NCI-H1417 (cell line): ENCODE data around the gene CDK10.
A peak's percentile ranks its signal among the peaks of the same experiment; 100 is the strongest.
"Not testable (repeated sequence)": the region's sequence is repeated elsewhere in the genome, so short reads cannot be mapped to it uniquely, and the experiment has no call there.

ENCODE experiments used
- DNase-seq, 3 experiments: peaks; one replicate each; lab custom pipeline; 2025; lab: John Stamatoyannopoulos, UW

The CDK10 gene

DNA sequence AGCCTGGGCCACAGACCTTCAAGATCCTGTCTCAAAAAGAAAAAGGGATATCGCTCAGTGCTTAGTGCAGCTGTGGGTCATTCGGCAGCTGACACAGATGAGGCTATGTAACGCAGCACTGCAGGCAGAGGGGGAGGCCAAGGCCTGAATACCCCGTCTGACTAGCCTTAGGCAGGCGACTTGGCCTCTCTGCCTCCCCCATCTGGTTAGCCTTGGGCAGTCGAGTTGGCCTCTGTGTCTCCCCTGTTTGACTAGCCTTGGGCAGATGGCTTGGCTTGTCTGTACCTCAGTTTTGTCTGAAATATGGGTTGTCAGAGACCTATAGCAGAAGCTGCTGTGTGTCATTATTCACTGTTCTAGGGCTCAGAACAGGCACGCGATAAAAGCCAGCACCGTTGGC is 18.9 kb upstream of the CDK10 start:
- no peak for DNase-seq

DNA sequence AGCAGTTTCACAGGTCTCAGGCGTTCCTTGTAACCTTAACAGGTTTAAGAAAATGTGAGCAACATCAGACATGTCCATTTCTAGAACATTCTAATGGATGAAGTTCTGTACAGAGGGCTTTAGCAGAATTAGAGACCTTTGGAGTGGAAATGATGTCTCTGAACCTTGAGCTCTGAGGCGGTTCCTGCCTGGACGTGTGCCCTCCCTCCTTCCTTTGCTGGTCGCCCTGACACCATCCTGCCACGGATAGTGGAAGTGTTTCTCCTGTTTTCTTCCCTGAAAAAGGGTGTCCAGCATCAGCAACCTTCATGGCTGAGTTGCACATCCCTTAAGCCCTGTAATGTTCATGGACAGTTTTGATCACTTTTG is 17.7 kb upstream of the CDK10 start:
- no peak for DNase-seq

DNA sequence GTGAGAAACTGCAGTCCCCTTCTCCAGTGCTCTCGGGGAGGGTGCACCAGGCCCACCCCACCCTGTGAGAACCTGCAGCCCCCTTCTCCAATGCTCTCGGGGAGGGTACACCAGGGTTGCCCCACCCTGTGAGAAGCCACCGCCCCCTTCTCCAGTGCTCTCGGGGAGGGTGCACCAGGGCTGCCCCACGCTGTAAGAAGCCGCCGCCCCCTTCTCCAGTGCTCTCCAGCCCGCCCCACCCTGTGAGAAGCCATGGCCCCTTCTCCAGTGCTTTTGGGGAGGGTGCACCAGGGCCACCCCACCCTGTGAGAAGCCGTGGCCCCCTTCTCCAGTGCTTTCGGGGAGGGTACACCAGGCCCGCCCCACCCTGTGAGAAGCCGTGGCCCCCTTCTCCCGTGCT is 16.7 kb upstream of the CDK10 start:
- DNase-seq, result no peak

GRCh38 chr16:89670496-89671431 is 15.7 kb upstream of the CDK10 start:
- no peak for DNase-seq

GRCh38 chr16:89671565-89671964 is 14.9 kb upstream of the CDK10 start:
- not testable (repeated sequence) for DNase-seq

DNA sequence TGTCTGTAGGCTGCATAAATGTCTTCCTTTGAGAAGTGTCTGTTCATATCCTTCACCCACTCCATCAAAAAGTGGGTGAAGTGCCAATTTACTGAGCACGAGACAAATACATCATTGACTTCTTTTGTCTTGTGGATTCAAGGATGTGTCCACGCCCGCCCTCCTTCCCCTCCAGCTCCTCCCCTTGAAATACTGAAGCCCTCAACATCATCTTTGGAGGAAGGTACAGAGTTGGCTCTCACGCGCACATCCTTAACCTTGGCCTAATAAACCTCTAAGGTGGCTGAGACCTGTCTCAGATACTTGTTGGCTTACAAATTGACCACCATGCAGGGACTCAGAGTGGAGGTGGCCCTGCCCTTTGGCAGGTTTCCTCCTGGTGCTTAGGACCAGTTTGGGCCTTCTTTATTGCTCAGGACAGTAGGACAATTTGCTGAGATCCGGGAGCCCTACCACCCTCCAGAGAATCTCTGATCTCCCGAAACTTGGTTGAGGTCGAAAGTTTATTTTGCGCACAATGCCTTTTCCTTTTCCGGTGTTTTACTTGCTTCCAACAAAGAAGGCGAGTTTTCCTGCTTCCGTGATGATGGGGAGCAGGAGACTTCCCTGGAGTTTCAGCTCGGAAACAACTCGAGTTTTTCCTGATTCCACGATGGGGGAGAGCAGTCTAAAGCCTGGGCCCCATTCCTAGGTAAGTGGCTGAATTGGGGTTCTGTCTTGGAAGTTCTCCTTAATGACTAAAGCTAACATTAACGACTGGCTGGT is 14.1 kb upstream of the CDK10 start:
- DNase-seq, result no peak

DNA sequence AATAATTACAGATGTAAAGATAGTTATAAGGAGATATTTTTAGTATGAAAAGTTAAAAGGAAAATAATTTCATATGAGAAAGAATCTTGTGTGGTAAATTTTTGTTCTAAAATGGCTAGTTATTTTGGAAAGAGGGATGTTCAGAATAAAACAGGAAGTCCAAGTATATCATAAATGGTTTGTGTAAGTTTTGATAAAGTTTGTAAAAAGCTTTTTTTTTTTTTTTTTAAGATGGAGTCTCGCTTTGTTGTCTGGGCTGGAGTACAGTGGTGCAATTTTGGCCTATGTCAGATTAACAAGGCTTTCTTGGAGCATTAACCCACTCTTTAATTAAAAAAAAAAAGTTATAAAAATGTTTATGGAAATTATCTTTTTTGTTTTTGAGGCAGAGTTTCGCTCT is 8.2 kb upstream of the CDK10 start:
- DNase-seq, result peak in 1 of 3 experiments; percentile 4

DNA sequence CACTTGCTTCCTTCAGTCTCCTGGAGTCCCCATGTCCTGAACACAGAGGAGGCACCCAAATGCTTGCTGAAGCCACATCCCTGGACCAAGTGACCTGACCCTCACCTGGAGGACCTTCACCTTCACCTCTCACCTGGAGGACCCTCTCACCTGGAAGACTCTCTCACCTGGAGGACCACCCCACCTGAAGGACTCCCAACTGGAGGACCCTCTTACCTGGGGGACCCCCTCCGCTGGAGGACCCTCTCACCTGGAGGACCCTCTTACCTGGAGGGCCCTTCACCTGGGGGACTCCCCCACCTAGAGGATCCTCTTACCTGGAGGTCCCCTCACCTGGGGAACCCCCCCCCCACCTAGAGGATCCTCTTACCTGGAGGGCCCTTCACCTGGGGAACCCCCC is 573 bp upstream of the CDK10 start:
- no peak for DNase-seq

DNA sequence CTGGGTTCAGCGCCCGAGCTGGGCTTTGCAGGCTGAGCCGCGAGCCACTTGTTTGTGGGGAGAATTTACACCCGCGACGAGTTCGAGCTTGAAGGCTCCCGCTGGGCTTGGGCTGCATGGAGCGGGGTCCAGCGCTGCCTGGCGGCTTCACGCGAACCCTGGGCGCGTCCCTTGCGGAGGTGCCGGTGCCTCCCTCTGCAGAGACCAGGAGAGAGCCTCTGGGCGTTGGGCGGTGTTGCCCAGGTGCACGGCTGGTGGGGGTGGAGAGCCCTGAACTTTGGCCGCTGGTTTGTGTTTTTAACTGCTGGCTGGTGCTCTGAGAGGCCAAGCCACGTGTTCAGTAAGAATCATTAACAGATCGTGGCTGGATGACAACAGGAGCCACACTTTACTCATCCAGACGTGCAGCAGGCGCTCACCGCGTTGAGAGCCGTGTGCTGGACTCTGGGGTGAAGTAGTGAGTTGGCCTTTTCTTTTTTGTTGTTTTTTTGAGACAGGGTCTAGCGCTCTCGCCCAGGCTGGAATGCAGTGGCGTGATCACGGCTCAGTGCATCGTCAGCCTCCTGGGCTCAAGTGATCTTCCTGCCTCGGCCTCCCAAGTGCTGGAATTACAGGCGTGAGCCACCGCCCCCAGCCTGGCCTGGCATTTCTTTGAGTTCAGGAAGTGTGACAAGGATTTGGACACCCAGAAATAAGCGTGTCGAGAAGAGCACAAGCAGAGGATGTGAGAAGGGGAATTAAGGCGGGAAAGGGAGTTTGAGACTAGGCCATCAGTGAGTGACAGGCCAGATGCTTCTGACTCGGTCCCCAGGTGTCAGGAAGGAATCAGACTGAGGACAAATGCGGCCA is 827 bp downstream of the CDK10 start:
- peak in 2 of 3 experiments; percentile 42 to 86 for DNase-seq

DNA sequence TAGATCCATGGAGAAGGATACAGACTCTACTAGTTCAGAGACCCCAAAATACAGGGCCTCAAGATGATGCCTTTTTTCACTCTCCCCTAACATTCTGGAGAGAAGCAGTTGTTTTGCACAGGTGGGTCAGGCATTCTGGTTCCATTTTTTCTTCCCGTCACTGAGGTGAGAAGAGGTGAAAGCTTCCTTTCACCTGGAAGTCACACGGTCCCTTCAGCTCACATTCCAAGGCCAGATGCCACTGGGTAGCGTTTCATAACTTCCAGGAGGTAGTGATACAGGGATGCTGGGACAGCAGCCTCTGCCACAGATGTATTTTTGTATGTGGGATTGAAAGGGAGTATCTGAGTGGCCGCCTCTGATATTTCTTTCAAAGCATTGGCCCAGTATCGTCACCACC is 1.9 kb downstream of the CDK10 start:
- no peak for DNase-seq

DNA sequence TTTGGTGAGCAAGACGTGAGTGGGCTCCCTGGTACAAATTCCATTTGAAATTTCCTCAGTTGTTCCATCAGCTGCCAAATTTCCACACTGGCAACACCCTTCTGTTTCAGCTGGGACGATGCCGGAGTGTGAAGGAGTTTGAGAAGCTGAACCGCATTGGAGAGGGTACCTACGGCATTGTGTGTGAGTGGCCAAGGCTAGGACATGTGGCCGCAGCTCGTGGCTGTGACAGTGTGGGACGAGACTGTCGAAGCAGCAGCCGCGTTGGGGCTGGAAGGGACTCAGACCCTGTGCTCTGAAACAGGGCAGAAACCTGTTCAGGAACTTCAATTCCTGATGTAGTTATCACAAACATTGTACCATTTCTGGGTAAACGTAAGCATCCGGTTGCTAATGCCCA is 2.7 kb downstream of the CDK10 start:
- no peak for DNase-seq

- DNase-seq, result not testable (repeated sequence)
These were observed 3.1 kb downstream of the CDK10 start for GRCh38 chr16:89689621-89690020.

GRCh38 chr16:89690392-89690901 is 4.0 kb downstream of the CDK10 start:
- no peak for DNase-seq

- DNase-seq, result no peak
These were observed 4.9 kb downstream of the CDK10 start for GRCh38 chr16:89691231-89691985.

GRCh38 chr16:89691986-89692569 is 5.6 kb downstream of the CDK10 start:
- no peak for DNase-seq

GRCh38 chr16:89693289-89693731 is 6.8 kb downstream of the CDK10 start:
- no peak for DNase-seq

- DNase-seq, result no peak
These were observed 7.7 kb downstream of the CDK10 start for GRCh38 chr16:89693931-89694783.

GRCh38 chr16:89694784-89695085 is 8.2 kb downstream of the CDK10 start:
- DNase-seq, result not testable (repeated sequence)

DNA sequence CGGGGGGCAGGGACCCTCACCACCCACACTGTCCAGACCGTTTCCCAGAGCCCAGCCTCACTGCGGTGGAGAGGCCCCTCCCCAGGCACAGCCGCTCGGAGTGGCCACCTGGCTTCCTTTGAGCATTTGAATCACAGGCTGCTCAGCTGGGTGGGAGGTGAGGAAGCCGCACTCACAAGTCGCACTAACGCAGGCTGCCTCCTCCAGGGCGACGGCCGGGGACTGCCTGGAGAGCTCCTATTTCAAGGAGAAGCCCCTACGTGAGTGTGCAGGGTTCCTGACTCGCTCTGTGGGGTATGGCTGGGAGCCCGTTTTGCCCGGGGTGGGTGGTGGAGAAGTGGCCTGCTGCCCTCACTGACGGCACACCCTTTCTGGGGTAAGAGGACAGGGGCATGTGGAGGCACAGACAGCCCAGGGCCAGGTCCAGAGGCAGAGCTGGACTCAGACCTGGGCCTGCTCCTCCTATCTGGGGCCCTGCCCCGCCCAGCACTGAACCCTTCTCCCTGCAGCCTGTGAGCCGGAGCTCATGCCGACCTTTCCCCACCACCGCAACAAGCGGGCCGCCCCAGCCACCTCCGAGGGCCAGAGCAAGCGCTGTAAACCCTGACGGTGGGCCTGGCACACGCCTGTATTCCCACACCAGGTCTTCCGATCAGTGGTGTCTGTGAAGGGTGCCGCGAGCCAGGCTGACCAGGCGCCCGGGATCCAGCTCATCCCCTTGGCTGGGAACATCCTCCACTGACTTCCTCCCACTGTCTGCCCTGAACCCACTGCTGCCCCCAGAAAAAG is 8.8 kb downstream of the CDK10 start:
- peak in 1 of 3 experiments; percentile 14 for DNase-seq
